KMS-11 (cell line): ENCODE measurements around the gene TIGD7.

Experiments
- H2AFZ ChIP-seq: fragments of 200-600 bp; sonication (generic); 2 replicates; pipeline ENCODE4 v1.6.1; 2016; ENCODE audit warnings: antibody characterized with exemption, mixed run types, low read depth
- H3K27ac ChIP-seq: fragments of 200-600 bp; sonication (generic); 2 replicates; pipeline ENCODE4 v1.6.1; 2016; ENCODE audit warnings: mild to moderate bottlenecking, mixed run types
- H3K27me3 ChIP-seq: fragments of 200-600 bp; sonication (generic); 2 replicates; pipeline ENCODE4 v1.6.1; 2017; ENCODE audit warnings: mild to moderate bottlenecking, low read depth, mixed run types, moderate library complexity; ENCODE audit not compliant: insufficient read depth
- H3K36me3 ChIP-seq: fragments of 200-600 bp; sonication (generic); 2 replicates; pipeline ENCODE4 v1.6.1; 2017; ENCODE audit warnings: mild to moderate bottlenecking, mixed run types; ENCODE audit not compliant: insufficient read depth
- H3K4me1 ChIP-seq: fragments of 200-600 bp; sonication (generic); 2 replicates; pipeline ENCODE4 v1.6.1; 2016; ENCODE audit warnings: mild to moderate bottlenecking, low read depth, mixed run types; ENCODE audit not compliant: poor library complexity, severe bottlenecking
- H3K4me2 ChIP-seq: fragments of 200-600 bp; sonication (generic); 2 replicates; pipeline ENCODE4 v1.7.0; 2016; ENCODE audit warnings: mild to moderate bottlenecking, mixed run types
- H3K4me3 ChIP-seq: fragments of 200-600 bp; sonication (generic); IDR thresholded peaks from 2 replicates; pipeline ENCODE4 v1.6.1; 2017; ENCODE audit warnings: low read depth, low read length, mixed read lengths; ENCODE audit not compliant: insufficient read depth
- H3K79me2 ChIP-seq: fragments of 200-600 bp; sonication (generic); 2 replicates; pipeline ENCODE4 v1.6.1; 2016; ENCODE audit warnings: low read depth, mixed run types; ENCODE audit not compliant: insufficient read depth
- H3K9ac ChIP-seq: fragments of 200-600 bp; sonication (generic); 2 replicates; pipeline ENCODE4 v1.6.1; 2016; ENCODE audit warnings: mild to moderate bottlenecking, mixed run types
- H4K20me1 ChIP-seq: fragments of 200-600 bp; sonication (generic); 2 replicates; pipeline ENCODE4 v1.6.1; 2016; ENCODE audit warnings: mild to moderate bottlenecking, mixed run types; ENCODE audit not compliant: insufficient read depth
- CTCF ChIP-seq: fragments of 200-600 bp; sonication (generic); conservative IDR thresholded peaks from 2 replicates; pipeline ENCODE4 v1.6.1; 2017; ENCODE audit warnings: low read depth, mild to moderate bottlenecking, antibody characterized with exemption, low read length, moderate library complexity, mixed read lengths

The TIGD7 gene

GRCh38 chr16:3249020-3249419 is 56.2 kb downstream of the TIGD7 start:
- no peaks in the 10 kb centered on the region for H4K20me1 ChIP-seq

More at GRCh38 chr16:3249020-3249419, 56.2 kb downstream of the TIGD7 start:
- TF ChIP-seq CTCF, result no peak
- no peak overlapping the region for H3K4me2 ChIP-seq
- no peaks in the 10 kb centered on the region for H3K4me1 ChIP-seq
- H3K79me2 ChIP-seq, result no peaks in the 10 kb centered on the region
- no peak overlapping the region for H3K27ac ChIP-seq
- no peak overlapping the region for H3K9ac ChIP-seq
- no peaks in the 10 kb centered on the region for H3K36me3 ChIP-seq
- H3K4me3 ChIP-seq, result no peak overlapping the region
- no peaks in the 10 kb centered on the region for H3K27me3 ChIP-seq
- no peak overlapping the region for H2AFZ ChIP-seq
